Gastrocnemius medialis (tissue), 4 donors: ENCODE data around the gene ZNF646. TPM values are rescaled to one million over a fixed set of nuclear protein-coding genes. Genes with fewer than 3 reads are reported as not detected.
A peak's percentile ranks its signal among the peaks of the same experiment; 100 is the strongest.

Source experiments
- ATAC-seq, 2 donors: fragments of 150-250 bp; one replicate each; pipeline ENCODE4 v1.9.1; 2016
- DNase-seq, 2 donors: peaks; one replicate each; pipeline ENCODE4 v3.0.0-alpha.2; 2019
- H3K27ac ChIP-seq, 4 donors: fragments of 200-600 bp; sonication (generic); 1 replicate in 1 of 4; 2 replicates in 3 of 4; pipeline ENCODE4 v1.5.1; 2016 to 2018; ENCODE audit warnings: mild to moderate bottlenecking in 2 of 4, moderate library complexity in 1 of 4
- H3K27me3 ChIP-seq, 3 donors: fragments of 200-600 bp; sonication (generic) in 2 of 3; 1 replicate in 1 of 3; 2 replicates in 2 of 3; pipeline versions ENCODE4 v1.5.1 to v1.6.0; 2016 to 2019; ENCODE audit warnings: mild to moderate bottlenecking in 1 of 3, moderate library complexity in 1 of 3
- H3K36me3 ChIP-seq, 2 donors: fragments of 200-600 bp; sonication (generic) in 1 of 2; one replicate each; pipeline ENCODE4 v1.5.1; 2017 to 2018
- H3K4me1 ChIP-seq, 2 donors: fragments of 200-600 bp; sonication (generic) in 1 of 2; one replicate each; pipeline ENCODE4 v1.5.1; 2016 to 2017; ENCODE audit warnings: mild to moderate bottlenecking in 2 of 2
- H3K4me3 ChIP-seq, 4 donors: fragments of 200-600 bp; sonication (generic) in 3 of 4; 1 replicate in 1 of 4; 2 replicates in 3 of 4; pipeline ENCODE4 v1.5.1; 2016 to 2019; ENCODE audit warnings: mild to moderate bottlenecking in 2 of 4
- H3K9me3 ChIP-seq, 3 donors: fragments of 200-600 bp; sonication (generic) in 2 of 3; 1 replicate in 1 of 3; 2 replicates in 2 of 3; pipeline ENCODE4 v1.5.1; 2016 to 2019
- POLR2A ChIP-seq, 2 donors: fragments of 450-650 bp; IDR thresholded peaks; one replicate each; pipeline ENCODE4 v1.6.1; 2017; ENCODE audit warnings: antibody characterized with exemption in 2 of 2, mild to moderate bottlenecking in 2 of 2, moderate library complexity in 2 of 2
- in situ Hi-C, 4 donors: fragments of 200-750 bp; cut with MboI; loops; one replicate each; pipeline versions ENCODE4 v1.15.0 to v1.8.0; 2017; ENCODE audit warnings: low sequenced_read_pairs in 4 of 4
- intact Hi-C: fragments of 100-400 bp; cut with DNase I; formaldehyde crosslinking; loops from one replicate; pipeline ENCODE4 v1.15.1; 2023; ENCODE audit warnings: low total_unique reads
- total RNA-seq, 4 donors: library from RNA; depleted of rRNA; stranded (reverse); fragments of >200 nt; gene quantifications; one replicate each; pipeline versions ENCODE4 v1.1.0 to v1.2.3, GENCODE V29; 2016
- TF ChIP-seq, protein P1 (sequence below), 5 experiments: fragments of 450-650 bp in 3 of 5; fragments of 200-600 bp in 2 of 5; sonication (generic) in 2 of 5; IDR thresholded peaks in 4 of 5; conservative IDR thresholded peaks in 1 of 5; 1 replicate in 4 of 5; 2 replicates in 1 of 5; pipeline ENCODE4 v1.5.1; 2016 to 2019; ENCODE audit warnings: antibody characterized with exemption in 5 of 5, mild to moderate bottlenecking in 3 of 5, moderate library complexity in 3 of 5

Gene ZNF646
- total RNA-seq, 4 donors from 2014 or later: 11.7 to 33.2 (median 21.5) TPM

- peak overlapping the region; percentile 66 to 96 (median 84) for H3K27ac ChIP-seq
- TF ChIP-seq POLR2A (IDR thresholded peaks at IDR 0.05): no peak
- TF ChIP-seq, protein P1, sequence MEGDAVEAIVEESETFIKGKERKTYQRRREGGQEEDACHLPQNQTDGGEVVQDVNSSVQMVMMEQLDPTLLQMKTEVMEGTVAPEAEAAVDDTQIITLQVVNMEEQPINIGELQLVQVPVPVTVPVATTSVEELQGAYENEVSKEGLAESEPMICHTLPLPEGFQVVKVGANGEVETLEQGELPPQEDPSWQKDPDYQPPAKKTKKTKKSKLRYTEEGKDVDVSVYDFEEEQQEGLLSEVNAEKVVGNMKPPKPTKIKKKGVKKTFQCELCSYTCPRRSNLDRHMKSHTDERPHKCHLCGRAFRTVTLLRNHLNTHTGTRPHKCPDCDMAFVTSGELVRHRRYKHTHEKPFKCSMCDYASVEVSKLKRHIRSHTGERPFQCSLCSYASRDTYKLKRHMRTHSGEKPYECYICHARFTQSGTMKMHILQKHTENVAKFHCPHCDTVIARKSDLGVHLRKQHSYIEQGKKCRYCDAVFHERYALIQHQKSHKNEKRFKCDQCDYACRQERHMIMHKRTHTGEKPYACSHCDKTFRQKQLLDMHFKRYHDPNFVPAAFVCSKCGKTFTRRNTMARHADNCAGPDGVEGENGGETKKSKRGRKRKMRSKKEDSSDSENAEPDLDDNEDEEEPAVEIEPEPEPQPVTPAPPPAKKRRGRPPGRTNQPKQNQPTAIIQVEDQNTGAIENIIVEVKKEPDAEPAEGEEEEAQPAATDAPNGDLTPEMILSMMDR (IDR thresholded peaks at IDR 0.05 in 4 of 5, conservative IDR thresholded peaks at IDR 0.05 in 1 of 5): no peak
- peaks cover 0 to 31% of the 10 kb centered on the region in 2 donors for H3K36me3 ChIP-seq
- peaks cover 45 to 48% of the 10 kb centered on the region in 2 donors for H3K4me1 ChIP-seq
- intact Hi-C loops: no loop called here
- in situ Hi-C loops: no loop called here
- peak; percentile 42 to 82 for DNase-seq
- H3K4me3 ChIP-seq: no peak overlapping the region
- ATAC-seq: peak; percentile 48 to 74
- H3K9me3 ChIP-seq: no peaks in the 10 kb centered on the region
- H3K27me3 ChIP-seq: no peaks in the 10 kb centered on the region
Observed at GRCh38 chr16:31112711-31113110, 38.5 kb downstream of the ZNF646 start.

DNA sequence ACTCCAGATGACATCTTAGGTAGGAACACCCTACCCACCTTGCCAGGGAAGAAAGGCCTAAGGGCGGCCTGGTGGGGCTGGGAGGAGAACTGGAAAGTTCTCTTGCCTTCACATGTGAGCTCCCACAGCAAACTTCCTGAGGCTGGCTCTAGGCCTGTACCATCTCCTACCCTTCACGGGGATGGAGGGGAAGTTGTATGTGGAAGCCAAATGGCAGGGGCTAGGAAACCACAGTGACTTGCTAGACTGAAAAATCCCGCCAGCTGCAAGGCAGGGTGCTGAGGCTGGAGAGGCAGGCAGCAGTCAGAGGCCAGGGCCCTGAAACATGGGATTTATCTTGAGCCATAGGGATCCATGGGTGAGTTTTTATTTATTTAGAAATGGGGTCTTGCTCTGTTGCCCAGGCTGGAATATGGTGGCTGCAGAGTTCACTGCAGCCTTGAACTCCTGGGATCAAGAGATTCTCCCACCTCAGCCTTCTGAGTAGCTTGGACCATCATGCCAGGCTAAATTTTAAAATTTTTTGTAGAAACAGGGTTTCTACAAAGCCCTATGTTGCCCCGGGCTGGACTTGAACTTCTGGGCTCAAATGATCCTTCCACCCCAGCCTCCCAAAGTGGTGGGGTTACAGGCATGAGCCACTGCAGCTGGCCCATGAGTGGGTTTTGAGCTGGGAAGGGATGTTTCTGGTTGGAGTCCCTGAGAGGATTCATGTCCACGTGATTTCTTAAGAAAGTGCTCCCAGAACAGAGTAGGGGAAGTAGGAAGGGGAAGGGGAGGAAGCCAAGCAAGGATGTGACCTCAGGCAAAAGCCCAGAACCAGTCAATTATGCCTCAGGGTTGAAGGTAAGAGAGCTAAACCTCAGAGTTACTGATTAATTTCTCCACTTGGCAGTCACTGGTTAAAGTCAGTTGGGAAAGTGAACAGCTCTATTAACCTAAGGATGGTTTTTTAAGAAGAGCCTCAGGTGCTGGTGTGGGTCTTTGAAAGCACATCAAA, 39.2 kb downstream of the ZNF646 start:
- Histone ChIP-seq H3K27me3 (no peaks in the 10 kb centered on the region), H3K27ac (peak overlapping the region; percentile 66 to 96 (median 84)), H3K36me3 (peaks cover 0 to 31% of the 10 kb centered on the region in 2 donors), H3K4me1 (peaks cover 45 to 53% of the 10 kb centered on the region in 2 donors), H3K9me3 (no peaks in the 10 kb centered on the region), H3K4me3 (no peak overlapping the region)
- in situ Hi-C loops: no loop called here
- TF ChIP-seq, protein P1 (IDR thresholded peaks at IDR 0.05 in 4 of 5, conservative IDR thresholded peaks at IDR 0.05 in 1 of 5): no peak
- no peak for TF ChIP-seq POLR2A (IDR thresholded peaks at IDR 0.05)
- ATAC-seq: no peak
- DNase-seq: peak in 1 of 2 donors; percentile 46
- intact Hi-C loops: no loop called here

DNA sequence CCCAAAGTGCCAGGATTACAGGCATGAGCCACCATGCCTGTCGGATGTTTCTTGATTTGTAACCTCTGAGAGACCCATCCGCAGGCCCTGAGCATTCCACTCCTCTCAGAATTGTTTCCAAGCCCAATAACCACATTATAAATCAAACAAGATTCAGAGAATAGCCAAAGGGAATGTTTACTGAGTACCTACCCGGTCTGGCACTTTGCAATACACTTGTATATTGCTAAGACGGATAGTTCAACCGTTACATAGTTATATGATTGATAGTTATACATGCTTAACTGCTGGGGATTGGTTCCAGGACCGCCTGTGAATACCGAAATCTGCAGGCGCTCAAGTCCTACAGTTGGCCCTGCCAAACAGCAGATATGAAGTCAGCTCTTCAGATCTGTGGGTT, 40.2 kb downstream of the ZNF646 start:
- peaks cover 47 to 52% of the 10 kb centered on the region in 2 donors for H3K4me1 ChIP-seq
- TF ChIP-seq, protein P1 (IDR thresholded peaks at IDR 0.05 in 4 of 5, conservative IDR thresholded peaks at IDR 0.05 in 1 of 5): no peak
- no peak for TF ChIP-seq POLR2A (IDR thresholded peaks at IDR 0.05)
- no peak overlapping the region for H3K4me3 ChIP-seq
- intact Hi-C loops: no loop called here
- no peaks in the 10 kb centered on the region for H3K9me3 ChIP-seq
- H3K36me3 ChIP-seq: peaks cover 0 to 36% of the 10 kb centered on the region in 2 donors
- ATAC-seq (no peak), DNase-seq (no peak)
- peak overlapping the region; percentile 66 to 96 (median 84) for H3K27ac ChIP-seq
- in situ Hi-C loops: no loop called here
- H3K27me3 ChIP-seq: no peaks in the 10 kb centered on the region

GRCh38 chr16:31117384-31118222, 43.4 kb downstream of the ZNF646 start, which contains the start of gene KAT8:
Gene KAT8, plus strand, starts transcription at chr16:31117664. Its CDS starts 18 bp downstream, at chr16:31117682.
- intact Hi-C loops: loop anchor here (1.0 kb wide), 2 partner anchors 21 to 25 kb away; no protein-coding TSS in a partner anchor
- peak; percentile 98 for DNase-seq

More at GRCh38 chr16:31117384-31118222, 43.4 kb downstream of the ZNF646 start, which contains the start of gene KAT8:
- H3K4me3 ChIP-seq: peak within 1 kb of the TSS; percentile 69 to 82 (median 71)
- no peaks in the 10 kb centered on the region for H3K27me3 ChIP-seq
- peak; percentile 90 to 93 for TF ChIP-seq POLR2A (IDR thresholded peaks at IDR 0.05)
- TF ChIP-seq, protein P1 (IDR thresholded peaks at IDR 0.05 in 4 of 5, conservative IDR thresholded peaks at IDR 0.05 in 1 of 5): no peak
- H3K4me1 ChIP-seq: peaks cover 32% of the 10 kb centered on the region in 2 donors
- in situ Hi-C loops: no loop called here
- H3K27ac ChIP-seq: peak within 1 kb of the TSS; percentile 88 to 100 (median 96)
- peaks cover 0 to 38% of the 10 kb centered on the region in 2 donors for H3K36me3 ChIP-seq
- peak; percentile 82 to 92 for ATAC-seq
- no peaks in the 10 kb centered on the region for H3K9me3 ChIP-seq
